Activated CD4-positive, alpha-beta T cell treated with anti-CD3 and anti-CD28 coated beads, Interleukin-2, amount 10 ng/mL, durations not matched to agents 7 days and 5 days (primary cell): ENCODE data around the gene KRT5. TPM values are rescaled to one million over a fixed set of nuclear protein-coding genes. Genes with fewer than 3 reads are reported as not detected.
A peak's percentile ranks its signal among the peaks of the same experiment; 100 is the strongest.

Experiments used
- CTCF ChIA-PET: fragments of 350-600 bp; sonication (Branson Sonifier 250); formaldehyde crosslinking; loops from one replicate; lab custom pipeline; 2021; ENCODE audit warnings: antibody characterized with exemption; lab: Charles Lee
- POLR2A ChIA-PET: fragments of 350-600 bp; sonication (Branson Sonifier 250); formaldehyde crosslinking; loops from one replicate; lab custom pipeline; 2021; ENCODE audit warnings: antibody characterized with exemption; lab: Charles Lee
- DNase-seq: peaks from one replicate; pipeline ENCODE4 v3.0.0-alpha.2; 2020
- H3K27ac Mint-ChIP-seq: one replicate; pipeline ENCODE4 v1.8.0; 2021; ENCODE audit warnings: mild to moderate bottlenecking, moderate library complexity, mixed read lengths
- H3K27me3 Mint-ChIP-seq: one replicate; pipeline ENCODE4 v1.8.0; 2021; ENCODE audit warnings: mixed read lengths
- H3K36me3 Mint-ChIP-seq: one replicate; pipeline ENCODE4 v1.8.0; 2021; ENCODE audit warnings: low read depth, mixed read lengths
- H3K4me1 Mint-ChIP-seq: one replicate; pipeline ENCODE4 v1.8.0; 2021; ENCODE audit warnings: mixed read lengths
- H3K4me3 Mint-ChIP-seq: one replicate; pipeline ENCODE4 v1.8.0; 2021; ENCODE audit warnings: mild to moderate bottlenecking, moderate library complexity, mixed read lengths
- H3K9me3 Mint-ChIP-seq: one replicate; pipeline ENCODE4 v1.8.0; 2021; ENCODE audit warnings: mixed read lengths
- total RNA-seq, 2 experiments: library from RNA; stranded (reverse); gene quantifications; one replicate each; pipeline ENCODE4 v1.2.3, GENCODE V29; 2021

KRT5 gene
- not detected for total RNA-seq

DNA sequence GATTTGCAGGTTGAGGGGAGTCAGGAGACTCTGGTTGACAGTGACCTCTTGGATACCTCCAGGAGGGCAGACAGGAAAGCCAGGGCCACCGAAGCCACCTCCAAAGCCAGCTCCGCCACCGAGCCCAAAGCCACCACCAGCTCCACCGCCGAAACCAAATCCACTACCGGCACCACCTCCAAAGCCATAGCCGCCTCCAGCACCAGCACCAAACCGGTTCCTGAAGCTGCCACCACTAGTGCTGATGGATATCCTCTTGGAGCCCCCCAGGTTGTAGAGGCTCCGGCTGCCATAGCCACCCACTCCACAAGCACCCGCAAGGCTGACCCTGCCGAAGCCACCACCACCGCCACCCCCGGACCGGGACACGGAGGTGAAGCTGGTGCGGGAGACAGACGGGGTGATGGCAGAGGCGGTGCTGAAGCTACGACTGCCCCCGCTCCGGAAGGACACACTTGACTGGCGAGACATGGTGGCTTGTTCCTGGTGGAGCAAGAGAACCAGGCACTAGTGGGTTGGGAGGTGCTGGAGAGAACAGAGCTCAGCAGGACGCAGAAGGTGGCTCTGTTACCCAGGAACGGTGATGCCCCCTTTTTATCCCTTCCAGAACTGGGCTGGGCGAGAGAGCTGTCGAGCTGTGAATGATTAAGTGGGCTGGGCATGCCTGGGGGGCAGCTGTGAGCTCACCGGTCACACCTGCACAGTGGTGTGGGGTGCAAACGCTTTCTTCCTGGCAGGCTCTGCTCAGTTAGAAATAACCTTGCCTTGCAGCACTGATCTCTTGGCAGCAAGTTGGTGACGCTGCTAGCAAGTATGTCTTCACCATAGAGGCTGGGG is at the start of gene KRT5:
Gene KRT5 (minus strand): TSS at position 569 of the 837 bp plus-strand sequence. CDS start 98 bp downstream, at position 471.
- no peak for DNase-seq

DNA sequence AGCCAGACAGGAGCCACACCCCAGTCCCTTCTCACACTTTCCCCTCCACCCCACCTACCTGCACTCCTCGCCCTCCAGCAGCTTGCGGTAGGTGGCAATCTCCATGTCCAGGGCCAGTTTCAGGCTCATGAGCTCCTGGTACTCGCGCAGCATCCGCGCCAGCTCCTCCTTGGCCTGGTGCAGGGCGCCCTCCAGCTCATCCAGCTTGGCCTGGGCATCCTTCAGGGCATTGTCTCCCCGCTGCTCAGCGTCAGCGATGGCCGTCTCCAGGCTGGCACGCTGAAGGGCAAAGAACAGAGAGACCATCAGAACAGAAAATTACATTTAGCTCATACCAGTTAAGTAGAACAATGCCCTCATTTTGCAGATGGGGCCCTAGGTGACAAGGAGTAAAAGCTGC is 47.9 kb upstream of the KRT5 start:
- Mint-ChIP-seq H3K27ac (no peak overlapping the region), H3K36me3 (no peaks in the 10 kb centered on the region), H3K4me3 (no peak overlapping the region), H3K4me1 (no peaks in the 10 kb centered on the region), H3K27me3 (peaks cover 15% of the 10 kb centered on the region), H3K9me3 (no peaks in the 10 kb centered on the region)
- CTCF ChIA-PET, result no interaction called here
- POLR2A ChIA-PET, result no interaction called here
- DNase-seq, result no peak

More for the DNA sequence above, at the start of gene KRT5:
- no peak within 1 kb of the TSS for H3K4me3 Mint-ChIP-seq
- H3K36me3 Mint-ChIP-seq, result no peaks in the 10 kb centered on the region
- no peak within 1 kb of the TSS for H3K27ac Mint-ChIP-seq
- H3K27me3 Mint-ChIP-seq, result no peaks in the 10 kb centered on the region
- H3K4me1 Mint-ChIP-seq, result no peaks in the 10 kb centered on the region
- H3K9me3 Mint-ChIP-seq, result no peaks in the 10 kb centered on the region
- ChIA-PET CTCF (no interaction called here), POLR2A (no interaction called here)

DNA sequence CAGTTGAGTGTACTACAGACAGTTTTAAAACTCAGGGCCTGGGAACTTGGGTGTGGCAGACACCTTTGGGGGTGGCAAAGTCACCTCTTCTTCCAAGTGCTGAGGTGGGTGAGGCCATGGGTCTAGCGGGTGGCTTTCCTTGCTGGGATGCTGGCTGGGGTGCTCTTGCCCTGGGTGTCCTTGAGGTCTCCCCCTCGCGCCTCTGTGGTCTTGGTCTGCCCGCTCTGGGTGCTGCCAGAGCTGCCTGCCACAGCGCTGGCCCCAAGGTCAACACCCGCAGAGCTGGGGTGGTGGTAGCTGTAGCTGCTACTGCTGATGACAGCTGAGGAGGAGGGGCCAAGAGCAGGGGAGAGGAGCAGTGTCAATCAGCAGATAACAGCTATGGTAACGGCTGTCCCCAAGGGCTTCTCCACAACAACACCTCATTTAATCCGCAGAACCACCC is 46.7 kb upstream of the KRT5 start:
- H3K4me1 Mint-ChIP-seq, result no peaks in the 10 kb centered on the region
- H3K27me3 Mint-ChIP-seq, result peaks cover 18% of the 10 kb centered on the region
- CTCF ChIA-PET, result interaction anchor here (1.4 kb wide), 1 partner anchor 153 kb away, joined by 3 read pairs; no protein-coding TSS in a partner anchor
- no peak for DNase-seq
- H3K27ac Mint-ChIP-seq, result peak overlapping the region; percentile 52
- H3K36me3 Mint-ChIP-seq, result no peaks in the 10 kb centered on the region
- POLR2A ChIA-PET, result no interaction called here
- no peaks in the 10 kb centered on the region for H3K9me3 Mint-ChIP-seq
- H3K4me3 Mint-ChIP-seq, result no peak overlapping the region

DNA sequence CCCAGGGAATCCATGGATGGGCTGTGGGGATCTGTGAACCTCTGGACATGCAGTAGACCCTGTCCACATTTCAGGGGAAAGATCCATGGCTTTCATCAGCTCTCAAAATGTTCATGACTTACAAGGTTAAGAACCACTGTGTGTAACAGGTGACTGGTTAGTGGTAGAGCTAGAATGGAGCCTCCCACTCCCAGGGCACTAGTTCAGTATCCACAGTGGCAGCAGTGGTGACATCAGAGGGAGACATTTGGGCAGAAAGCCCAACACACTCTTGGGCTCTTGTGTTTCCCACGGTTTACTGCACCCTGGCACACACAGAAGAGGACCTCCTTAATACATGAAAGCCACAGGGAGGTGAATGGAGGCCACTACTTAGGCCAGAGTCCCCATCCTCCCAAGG is 44.4 kb upstream of the KRT5 start:
- H3K4me1 Mint-ChIP-seq, result no peaks in the 10 kb centered on the region
- no peaks in the 10 kb centered on the region for H3K36me3 Mint-ChIP-seq
- no peak overlapping the region for H3K27ac Mint-ChIP-seq
- H3K9me3 Mint-ChIP-seq, result no peaks in the 10 kb centered on the region
- ChIA-PET CTCF (interaction anchor here (1.6 kb wide), 1 partner anchor 207 kb away, joined by 3 read pairs; no protein-coding TSS in a partner anchor), POLR2A (no interaction called here)
- DNase-seq, result no peak
- no peak overlapping the region for H3K4me3 Mint-ChIP-seq
- peaks cover 22% of the 10 kb centered on the region for H3K27me3 Mint-ChIP-seq

DNA sequence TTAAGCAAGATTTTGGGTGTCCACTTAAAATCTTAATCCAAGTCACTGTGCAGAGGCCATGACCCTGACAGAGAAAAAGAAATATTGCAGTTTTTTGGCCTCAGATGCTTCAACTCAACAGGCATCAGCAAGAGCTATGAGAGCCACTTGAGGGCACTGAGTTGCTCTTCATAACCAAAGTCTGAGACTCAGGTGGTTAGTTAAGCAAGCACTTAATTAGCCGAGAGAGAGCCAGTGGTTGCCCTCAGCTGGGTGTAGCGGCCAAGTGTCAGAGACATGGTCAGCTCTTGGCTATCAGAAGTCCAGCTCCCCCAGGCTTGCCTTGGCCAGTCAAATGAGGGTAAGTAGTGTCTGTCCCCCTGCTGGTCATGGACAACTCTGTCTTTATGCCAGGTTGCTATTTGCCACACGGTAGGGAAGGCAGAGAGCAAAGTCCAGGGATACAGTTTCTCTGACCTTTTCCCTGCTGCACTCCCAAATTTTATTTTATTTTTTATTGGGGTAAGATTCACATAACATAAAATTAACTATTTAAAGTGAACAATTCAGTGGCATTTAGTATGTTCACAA is 41.8 kb upstream of the KRT5 start:
- POLR2A ChIA-PET, result no interaction called here
- CTCF ChIA-PET, result interaction anchor here (1.1 kb wide), 1 partner anchor 319 kb away, joined by 4 read pairs; no protein-coding TSS in a partner anchor
- Mint-ChIP-seq H3K27me3 (peaks cover 25% of the 10 kb centered on the region), H3K9me3 (no peaks in the 10 kb centered on the region), H3K4me3 (no peak overlapping the region), H3K4me1 (no peaks in the 10 kb centered on the region), H3K27ac (no peak overlapping the region), H3K36me3 (no peaks in the 10 kb centered on the region)
- DNase-seq, result no peak

DNA sequence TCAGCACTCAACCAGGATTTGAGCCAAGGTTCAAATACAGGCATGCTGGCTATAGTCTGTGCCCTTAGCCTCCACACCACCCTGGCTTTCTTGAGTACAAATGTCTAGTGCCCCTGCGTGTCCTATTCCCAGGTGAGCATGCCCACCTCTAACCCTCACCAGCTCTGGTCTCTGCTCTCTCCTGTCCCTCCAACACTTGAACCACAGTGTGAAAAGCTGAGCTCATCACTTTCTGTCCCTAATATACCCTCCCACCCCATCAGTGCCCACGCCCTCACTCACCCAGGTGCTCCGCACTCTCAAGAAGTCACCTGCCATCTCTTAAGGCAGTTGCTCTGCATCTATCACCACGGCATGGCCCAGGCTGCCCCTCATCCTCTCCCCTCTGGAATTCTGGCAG is 39.8 kb upstream of the KRT5 start:
- no peak overlapping the region for H3K4me3 Mint-ChIP-seq
- H3K27ac Mint-ChIP-seq, result no peak overlapping the region
- CTCF ChIA-PET, result interaction anchor here (0.6 kb wide), 1 partner anchor 168 kb away, joined by 4 read pairs; no protein-coding TSS in a partner anchor
- no peak for DNase-seq
- H3K36me3 Mint-ChIP-seq, result no peaks in the 10 kb centered on the region
- H3K27me3 Mint-ChIP-seq, result peaks cover 26% of the 10 kb centered on the region
- no peaks in the 10 kb centered on the region for H3K4me1 Mint-ChIP-seq
- no peaks in the 10 kb centered on the region for H3K9me3 Mint-ChIP-seq
- POLR2A ChIA-PET, result no interaction called here

DNA sequence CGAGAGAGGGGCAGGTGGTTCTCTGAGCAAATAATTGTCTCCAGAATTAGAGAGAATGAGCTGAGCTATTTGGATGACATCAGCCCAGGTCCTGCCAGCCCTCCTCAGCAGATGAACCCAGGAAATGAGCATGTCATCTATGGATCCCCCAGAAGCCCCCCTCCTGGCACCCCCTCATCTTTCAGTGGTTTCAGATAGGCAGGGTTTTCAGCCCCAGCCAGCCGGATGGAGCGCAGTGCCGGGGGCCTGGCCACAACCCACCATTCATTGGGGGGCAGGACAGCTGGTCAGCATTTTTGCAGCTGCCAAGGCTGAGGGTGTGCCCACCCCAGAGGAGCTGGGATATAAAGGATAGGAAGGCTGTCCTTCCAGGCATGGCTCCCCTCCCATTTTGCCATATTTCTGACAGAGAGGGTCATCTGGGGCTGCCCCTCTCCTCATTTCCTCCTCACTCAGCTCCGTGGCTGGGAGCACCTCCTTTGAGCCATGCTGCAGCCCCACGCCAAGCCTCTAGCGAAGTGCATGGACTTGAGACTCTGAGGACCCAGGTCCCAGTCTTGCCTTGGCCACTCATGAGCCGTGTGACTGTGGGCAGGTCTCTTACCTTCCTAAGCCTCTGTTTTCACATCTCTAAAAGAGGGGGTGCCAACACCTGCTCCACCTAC is 38.7 kb upstream of the KRT5 start:
- H3K4me3 Mint-ChIP-seq, result no peak overlapping the region
- no peak overlapping the region for H3K27ac Mint-ChIP-seq
- no peaks in the 10 kb centered on the region for H3K4me1 Mint-ChIP-seq
- POLR2A ChIA-PET, result no interaction called here
- no peaks in the 10 kb centered on the region for H3K9me3 Mint-ChIP-seq
- no peak for DNase-seq
- peaks cover 24% of the 10 kb centered on the region for H3K27me3 Mint-ChIP-seq
- H3K36me3 Mint-ChIP-seq, result no peaks in the 10 kb centered on the region
- CTCF ChIA-PET, result interaction anchor here (0.6 kb wide), 1 partner anchor 1022 kb away, joined by 3 read pairs; no protein-coding TSS in a partner anchor

DNA sequence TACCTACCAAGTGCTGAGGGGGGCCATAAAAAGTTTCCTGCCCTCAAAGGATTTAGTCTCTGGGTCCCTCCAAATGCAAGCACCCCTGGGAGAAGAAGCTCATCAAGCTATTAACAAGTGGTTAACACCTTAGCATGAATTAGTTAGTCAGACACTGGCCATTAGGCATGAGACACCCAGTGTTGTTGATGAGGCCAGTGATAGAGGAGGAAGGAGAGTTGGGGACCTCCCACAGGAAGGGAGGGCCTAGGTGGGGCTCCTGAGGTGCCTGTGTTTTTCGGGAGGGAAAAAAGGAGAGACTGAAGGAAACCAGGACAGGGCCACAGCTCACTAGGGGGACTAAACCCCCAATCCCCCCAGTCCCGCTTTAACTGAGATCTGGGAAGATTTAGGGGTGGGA is 37.3 kb upstream of the KRT5 start:
- Mint-ChIP-seq H3K27me3 (peaks cover 19% of the 10 kb centered on the region), H3K27ac (no peak overlapping the region), H3K36me3 (no peaks in the 10 kb centered on the region), H3K4me1 (no peaks in the 10 kb centered on the region), H3K9me3 (no peaks in the 10 kb centered on the region), H3K4me3 (no peak overlapping the region)
- ChIA-PET CTCF (interaction anchor here (0.5 kb wide), 1 partner anchor 974 kb away, joined by 3 read pairs; no protein-coding TSS in a partner anchor), POLR2A (no interaction called here)
- no peak for DNase-seq

DNA sequence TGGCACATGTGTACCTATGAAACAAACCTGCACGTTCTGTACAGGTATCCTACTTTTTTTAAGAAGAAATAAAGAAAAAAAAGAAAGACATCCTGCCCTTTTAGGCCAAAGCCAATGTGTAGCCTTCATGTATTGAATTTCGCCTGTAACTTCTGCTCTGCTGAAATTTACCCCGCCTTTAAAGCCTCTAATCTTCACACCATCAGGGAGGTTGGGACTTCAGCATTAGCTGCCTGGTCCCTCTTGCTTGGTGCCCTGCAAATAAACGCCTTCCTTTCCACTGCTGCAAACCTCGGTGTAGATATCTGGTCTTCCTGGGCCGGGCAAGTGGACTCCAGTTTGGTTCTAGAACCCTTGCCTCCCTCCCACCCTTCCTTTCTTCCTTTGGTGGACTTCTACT is 35.4 kb upstream of the KRT5 start:
- POLR2A ChIA-PET, result no interaction called here
- CTCF ChIA-PET, result interaction anchor here (2.0 kb wide), 1 partner anchor 324 kb away, joined by 5 read pairs; no protein-coding TSS in a partner anchor
- H3K4me1 Mint-ChIP-seq, result no peaks in the 10 kb centered on the region
- peaks cover 16% of the 10 kb centered on the region for H3K27me3 Mint-ChIP-seq
- H3K27ac Mint-ChIP-seq, result no peak overlapping the region
- H3K4me3 Mint-ChIP-seq, result no peak overlapping the region
- H3K36me3 Mint-ChIP-seq, result no peaks in the 10 kb centered on the region
- H3K9me3 Mint-ChIP-seq, result no peaks in the 10 kb centered on the region
- no peak for DNase-seq

DNA sequence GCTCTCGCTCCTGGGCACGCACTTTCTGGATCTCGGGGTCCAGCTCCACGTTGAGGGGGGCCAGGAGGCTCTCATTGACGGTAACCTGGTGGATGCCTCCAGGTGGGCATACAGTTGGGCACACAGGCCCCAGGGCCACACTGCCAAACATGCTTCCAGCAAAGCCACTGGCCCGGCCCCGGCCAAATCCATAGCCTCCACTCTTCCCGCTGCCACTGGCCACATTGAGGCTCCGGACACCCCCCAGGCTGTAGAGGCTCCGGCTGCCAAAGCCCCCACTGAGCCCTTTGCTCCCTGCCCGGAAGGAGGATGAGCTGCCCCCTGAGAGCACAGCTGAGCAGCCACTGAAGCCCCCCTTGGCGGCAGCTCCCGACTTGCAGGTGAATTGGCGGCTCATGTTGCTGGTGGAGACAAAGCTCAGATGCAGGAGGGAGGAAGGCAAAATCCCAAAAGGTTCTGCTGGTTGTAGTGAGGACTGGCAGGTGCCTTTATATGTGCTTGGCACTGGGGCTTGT is 32.5 kb upstream of the KRT5 start, which contains the start of gene KRT71:
Gene KRT71 (minus strand): TSS at position 465 of the 515 bp plus-strand sequence. CDS start 68 bp downstream, at position 397.
- ChIA-PET POLR2A (no interaction called here), CTCF (interaction anchor here (0.8 kb wide), 1 partner anchor 30 kb away, joined by 3 read pairs; no protein-coding TSS in a partner anchor)
- Mint-ChIP-seq H3K4me1 (no peaks in the 10 kb centered on the region), H3K36me3 (no peaks in the 10 kb centered on the region), H3K9me3 (no peaks in the 10 kb centered on the region), H3K4me3 (no peak within 1 kb of the TSS), H3K27ac (no peak within 1 kb of the TSS), H3K27me3 (peaks cover 16% of the 10 kb centered on the region)
- no peak for DNase-seq

DNA sequence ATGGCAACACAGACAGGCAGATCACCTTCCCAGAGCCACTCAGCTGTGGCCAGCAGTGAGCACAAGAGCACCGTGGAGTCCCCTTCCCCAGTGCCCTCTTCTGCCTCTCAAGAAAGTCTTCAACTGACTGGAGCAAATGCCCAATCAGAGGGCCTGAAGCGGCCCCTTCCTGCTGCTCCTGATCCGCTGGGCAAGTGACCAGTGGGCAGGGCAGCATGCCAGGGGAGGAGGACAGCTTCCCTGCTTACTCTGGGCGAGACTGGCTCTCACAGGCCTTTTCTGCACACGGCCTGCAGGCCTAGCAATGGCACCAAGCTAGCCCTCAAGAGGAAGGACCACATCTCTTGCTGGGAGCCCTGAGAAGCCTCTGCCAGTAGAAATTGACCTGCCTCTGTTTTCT is 31.9 kb upstream of the KRT5 start:
- H3K36me3 Mint-ChIP-seq, result no peaks in the 10 kb centered on the region
- CTCF ChIA-PET, result no interaction called here
- POLR2A ChIA-PET, result no interaction called here
- no peak for DNase-seq
- H3K27ac Mint-ChIP-seq, result no peak overlapping the region
- H3K4me1 Mint-ChIP-seq, result no peaks in the 10 kb centered on the region
- H3K4me3 Mint-ChIP-seq, result no peak overlapping the region
- no peaks in the 10 kb centered on the region for H3K9me3 Mint-ChIP-seq
- peaks cover 13% of the 10 kb centered on the region for H3K27me3 Mint-ChIP-seq

DNA sequence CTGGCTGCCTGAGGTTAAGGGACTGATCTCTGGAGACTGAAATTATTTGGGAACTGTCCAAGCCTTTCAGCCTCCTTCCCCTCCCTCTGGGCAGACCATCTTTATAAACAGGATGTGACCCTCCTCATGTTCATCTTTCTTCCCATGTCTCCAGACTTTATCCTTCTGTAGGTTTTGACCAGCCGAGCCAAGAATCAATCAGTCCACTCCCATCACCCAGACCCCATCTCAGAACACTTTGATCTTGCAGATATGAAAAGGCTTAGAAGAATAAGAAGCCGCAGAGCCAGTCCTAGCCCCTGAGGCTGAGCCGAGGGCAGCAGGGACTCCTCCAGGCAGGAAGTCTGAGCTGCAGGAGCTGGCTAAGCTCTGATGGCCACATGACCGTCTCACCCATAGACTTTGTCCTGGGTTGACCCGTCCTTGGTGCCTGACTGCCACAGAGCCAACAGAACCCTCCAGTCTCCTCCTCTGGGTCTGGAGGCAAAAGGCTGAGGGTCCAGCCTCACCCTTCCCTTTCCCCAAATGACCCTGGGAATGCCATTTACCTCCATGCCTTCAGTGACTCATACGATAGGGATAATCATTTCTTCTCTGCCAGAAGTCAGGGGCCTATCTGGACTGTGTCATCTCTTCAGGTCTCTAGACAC is 31.1 kb upstream of the KRT5 start:
- Mint-ChIP-seq H3K4me3 (no peak overlapping the region), H3K27me3 (peaks cover 12% of the 10 kb centered on the region), H3K4me1 (no peaks in the 10 kb centered on the region), H3K9me3 (no peaks in the 10 kb centered on the region), H3K27ac (no peak overlapping the region), H3K36me3 (no peaks in the 10 kb centered on the region)
- ChIA-PET POLR2A (no interaction called here), CTCF (no interaction called here)
- no peak for DNase-seq
